ENCODE measurements around the gene ADAM10.

DNA sequence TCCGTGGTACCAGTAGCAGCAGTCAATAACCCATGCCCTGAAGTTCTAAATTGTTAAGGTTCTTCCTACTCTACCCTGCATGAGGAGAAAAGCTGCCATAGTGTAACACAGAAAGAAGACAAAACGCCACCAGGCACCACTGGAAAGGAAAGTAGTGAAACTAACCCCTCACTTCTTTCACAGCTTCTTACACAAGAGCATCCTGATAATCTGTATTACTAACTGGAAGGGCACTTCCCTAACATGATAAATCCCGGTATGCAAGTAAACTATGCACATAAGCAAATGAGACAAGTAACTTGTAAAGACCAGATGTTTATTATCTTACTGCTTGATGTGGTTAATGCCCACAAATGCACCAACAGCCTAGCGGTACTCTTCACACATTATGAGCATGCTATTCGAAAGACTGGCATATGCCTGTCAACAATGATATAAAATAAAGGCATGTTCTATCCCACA is 141.3 kb downstream of the ADAM10 start:
- TF ChIP-seq, protein P1, sequence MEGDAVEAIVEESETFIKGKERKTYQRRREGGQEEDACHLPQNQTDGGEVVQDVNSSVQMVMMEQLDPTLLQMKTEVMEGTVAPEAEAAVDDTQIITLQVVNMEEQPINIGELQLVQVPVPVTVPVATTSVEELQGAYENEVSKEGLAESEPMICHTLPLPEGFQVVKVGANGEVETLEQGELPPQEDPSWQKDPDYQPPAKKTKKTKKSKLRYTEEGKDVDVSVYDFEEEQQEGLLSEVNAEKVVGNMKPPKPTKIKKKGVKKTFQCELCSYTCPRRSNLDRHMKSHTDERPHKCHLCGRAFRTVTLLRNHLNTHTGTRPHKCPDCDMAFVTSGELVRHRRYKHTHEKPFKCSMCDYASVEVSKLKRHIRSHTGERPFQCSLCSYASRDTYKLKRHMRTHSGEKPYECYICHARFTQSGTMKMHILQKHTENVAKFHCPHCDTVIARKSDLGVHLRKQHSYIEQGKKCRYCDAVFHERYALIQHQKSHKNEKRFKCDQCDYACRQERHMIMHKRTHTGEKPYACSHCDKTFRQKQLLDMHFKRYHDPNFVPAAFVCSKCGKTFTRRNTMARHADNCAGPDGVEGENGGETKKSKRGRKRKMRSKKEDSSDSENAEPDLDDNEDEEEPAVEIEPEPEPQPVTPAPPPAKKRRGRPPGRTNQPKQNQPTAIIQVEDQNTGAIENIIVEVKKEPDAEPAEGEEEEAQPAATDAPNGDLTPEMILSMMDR (IDR thresholded peaks at IDR 0.05), result no peak
- TF ChIP-seq POLR2A (IDR thresholded peaks at IDR 0.05) (no peak), POLR2AphosphoS5 (IDR thresholded peaks at IDR 0.05) (no peak)

Data from breast epithelium (tissue), 3 donors.